ENCODE data around the gene PPIP5K2.
A peak's percentile ranks its signal among the peaks of the same experiment; 100 is the strongest.
"Not testable (repeated sequence)": the region's sequence is repeated elsewhere in the genome, so short reads cannot be mapped to it uniquely, and the experiment has no call there.

Gene PPIP5K2

DNA sequence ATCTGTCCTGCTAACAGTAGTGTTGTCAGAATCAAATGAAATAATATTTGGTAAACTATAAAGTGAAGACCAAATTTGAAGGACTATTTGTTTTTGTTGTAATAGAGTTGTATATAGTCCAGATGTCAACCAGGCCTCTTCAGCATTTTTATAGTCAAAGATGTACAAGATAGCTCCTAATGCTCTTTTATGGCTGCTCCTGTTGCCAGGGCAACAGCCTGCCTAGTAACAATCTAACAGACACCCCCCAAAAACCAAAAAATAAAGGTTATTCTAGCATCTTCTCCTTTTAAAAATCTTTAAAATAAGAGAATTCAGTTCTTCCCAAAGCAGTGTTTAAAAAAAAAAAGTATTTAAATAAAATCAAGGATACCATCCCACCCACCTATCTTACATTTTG, 89.0 kb downstream of the PPIP5K2 start:
- DNase-seq: no peak

DNA sequence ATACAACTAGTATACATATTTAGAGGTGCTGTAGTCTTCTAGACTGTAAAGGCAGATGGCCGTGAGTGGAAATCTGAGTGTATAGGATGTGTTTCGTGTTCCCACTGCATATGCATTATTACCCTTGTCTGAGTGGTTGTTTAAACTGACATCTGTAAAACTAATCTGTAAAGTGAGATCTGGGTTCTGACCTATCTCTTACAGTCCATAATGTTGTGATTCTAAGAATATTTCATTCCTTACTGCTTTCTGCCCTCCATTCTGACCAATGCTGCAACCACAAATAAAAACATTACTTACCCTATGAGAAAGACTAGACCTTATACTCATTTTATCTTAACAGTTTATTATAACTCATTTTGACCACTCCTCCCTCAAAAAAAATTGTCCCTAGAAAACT, 90.9 kb downstream of the PPIP5K2 start:
- DNase-seq: no peak

DNA sequence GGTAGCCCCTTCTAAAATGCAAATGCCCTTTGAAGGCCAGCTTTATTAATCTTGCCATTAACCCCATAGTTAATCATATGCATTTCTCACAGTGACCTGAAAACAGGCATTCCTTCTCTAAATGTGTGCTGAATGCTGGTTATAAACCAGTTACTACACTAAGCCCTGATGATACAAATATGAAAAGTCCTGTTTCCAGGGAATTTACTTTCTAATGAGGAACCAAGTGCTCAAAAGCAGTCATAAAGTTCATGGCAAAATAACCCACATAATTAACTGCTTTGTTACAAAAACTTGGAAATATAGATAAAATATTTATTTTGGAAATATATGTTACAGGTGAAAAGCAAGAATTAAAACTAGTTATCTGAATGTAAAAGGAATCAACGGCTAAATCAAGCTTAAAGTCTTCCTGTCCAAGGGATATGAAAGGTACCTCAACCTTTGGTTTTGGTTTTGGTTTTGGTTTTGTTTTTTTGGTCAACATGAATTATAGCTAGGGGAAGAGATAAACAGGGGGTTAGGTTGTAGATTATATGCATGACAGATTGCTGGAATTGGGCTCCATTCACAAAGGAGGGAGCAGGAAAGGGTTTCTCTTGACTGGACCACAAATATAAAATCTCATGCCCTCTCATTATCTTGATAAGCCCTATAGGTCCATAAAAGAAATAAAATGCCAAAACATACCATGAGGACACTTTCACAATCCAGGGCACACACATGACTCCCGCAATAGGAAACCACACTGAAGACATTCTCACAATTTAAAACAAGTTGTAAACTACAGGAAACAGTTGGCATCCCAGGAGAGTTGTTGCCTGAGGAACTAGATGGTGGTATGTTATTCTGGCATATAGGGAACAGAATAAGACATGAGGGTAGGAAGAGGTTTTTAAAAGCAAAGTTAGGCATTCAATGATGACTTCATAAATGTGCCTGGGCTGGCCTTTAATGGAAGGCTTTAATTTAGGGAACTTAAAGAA, 91.8 kb downstream of the PPIP5K2 start:
- DNase-seq: peak; percentile 25

DNA sequence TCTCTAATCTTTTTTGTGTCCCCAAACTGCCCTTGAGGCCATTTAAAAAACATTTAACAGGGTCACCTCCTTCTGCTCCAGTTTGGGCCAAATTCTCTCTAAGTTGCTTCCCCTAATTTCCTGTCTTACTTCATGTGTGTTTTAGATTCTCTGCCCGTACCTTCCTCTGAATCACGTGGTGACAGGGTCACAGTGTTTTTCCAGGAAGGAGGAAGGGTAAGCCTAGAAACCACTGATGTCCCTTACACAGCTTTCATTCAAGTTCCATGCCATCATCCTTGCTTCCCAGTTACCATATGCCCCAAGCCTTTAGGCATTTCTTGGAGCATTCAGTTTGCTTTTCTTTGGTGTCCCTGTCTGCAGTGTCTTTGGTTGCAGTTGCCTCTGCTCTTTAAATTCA, 96.0 kb downstream of the PPIP5K2 start:
- DNase-seq: no peak

DNA sequence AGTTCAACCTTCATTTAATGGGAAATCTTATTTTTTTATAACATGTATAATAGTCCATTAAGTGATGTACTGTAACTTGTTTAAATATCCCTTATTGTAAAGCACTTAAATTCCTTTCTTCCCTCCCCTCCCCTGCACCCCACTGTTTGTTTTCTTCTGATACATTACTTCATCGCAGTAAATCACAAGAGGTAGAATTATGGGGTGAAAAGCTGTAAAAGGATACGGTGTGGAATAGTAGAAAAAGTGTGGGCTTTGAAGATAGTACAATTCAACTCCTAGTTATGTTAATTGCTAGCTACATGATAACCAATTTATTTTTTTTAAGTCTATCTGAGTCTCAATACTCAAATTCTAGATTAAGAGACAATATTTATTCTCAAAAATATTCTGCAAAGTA, 96.6 kb downstream of the PPIP5K2 start:
- DNase-seq: no peak

DNA sequence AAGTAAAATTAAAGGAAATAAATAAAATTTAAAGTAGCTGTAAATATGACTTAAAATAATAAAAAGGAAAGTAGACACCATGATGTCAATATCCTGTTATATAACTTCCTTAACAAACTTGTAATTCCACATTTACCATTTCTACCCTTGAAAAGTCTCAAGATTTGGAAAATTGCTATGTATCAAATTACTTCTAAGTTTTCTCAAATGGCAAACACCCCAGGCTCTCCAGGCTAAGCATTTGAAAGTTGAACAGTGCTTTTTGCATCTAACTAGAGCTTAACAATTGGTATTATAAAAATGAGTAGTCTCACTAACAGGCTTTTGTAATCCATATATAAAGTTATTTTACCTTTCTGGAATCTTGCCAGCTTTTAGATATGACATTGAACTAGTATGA, 97.0 kb downstream of the PPIP5K2 start:
- no peak for DNase-seq

DNA sequence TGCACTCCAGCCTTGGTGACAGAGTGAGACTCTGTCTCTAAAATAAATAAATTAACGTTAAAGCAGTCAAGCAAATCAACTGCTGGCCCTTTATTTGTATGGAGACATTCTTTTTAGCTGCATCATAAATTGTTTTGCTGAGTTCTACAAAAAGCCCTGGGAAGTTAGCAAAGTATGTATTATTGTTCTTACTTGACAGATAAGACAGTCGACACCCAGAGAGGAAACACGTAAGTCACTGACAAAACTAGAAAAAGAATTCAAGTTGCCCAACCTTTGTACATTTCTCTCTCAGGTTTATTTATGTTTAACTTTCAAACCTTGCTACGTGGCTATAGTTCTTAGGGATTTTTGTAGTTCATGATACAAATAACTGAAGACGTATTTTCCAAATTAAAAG, 98.1 kb downstream of the PPIP5K2 start:
- DNase-seq: no peak

DNA sequence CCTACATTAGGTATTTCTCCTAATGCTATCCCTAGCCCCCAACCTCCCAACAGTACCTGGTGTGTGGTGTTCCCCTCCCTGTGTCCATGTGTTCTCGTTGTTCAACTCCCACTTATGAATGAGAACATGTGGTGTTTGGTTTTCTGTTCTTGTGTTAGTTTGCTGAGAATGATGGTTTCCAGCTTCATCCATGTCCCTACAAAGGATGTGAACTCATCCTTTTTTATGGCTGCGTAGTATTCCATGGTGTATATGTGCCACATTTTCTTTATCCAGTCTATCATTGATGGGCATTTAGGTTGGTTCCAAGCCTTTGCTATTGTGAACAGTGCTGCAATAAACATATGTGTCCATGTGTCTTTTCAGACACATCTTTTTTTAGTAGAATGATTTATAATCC, 99.0 kb downstream of the PPIP5K2 start:
- DNase-seq: not testable (repeated sequence)

DNA sequence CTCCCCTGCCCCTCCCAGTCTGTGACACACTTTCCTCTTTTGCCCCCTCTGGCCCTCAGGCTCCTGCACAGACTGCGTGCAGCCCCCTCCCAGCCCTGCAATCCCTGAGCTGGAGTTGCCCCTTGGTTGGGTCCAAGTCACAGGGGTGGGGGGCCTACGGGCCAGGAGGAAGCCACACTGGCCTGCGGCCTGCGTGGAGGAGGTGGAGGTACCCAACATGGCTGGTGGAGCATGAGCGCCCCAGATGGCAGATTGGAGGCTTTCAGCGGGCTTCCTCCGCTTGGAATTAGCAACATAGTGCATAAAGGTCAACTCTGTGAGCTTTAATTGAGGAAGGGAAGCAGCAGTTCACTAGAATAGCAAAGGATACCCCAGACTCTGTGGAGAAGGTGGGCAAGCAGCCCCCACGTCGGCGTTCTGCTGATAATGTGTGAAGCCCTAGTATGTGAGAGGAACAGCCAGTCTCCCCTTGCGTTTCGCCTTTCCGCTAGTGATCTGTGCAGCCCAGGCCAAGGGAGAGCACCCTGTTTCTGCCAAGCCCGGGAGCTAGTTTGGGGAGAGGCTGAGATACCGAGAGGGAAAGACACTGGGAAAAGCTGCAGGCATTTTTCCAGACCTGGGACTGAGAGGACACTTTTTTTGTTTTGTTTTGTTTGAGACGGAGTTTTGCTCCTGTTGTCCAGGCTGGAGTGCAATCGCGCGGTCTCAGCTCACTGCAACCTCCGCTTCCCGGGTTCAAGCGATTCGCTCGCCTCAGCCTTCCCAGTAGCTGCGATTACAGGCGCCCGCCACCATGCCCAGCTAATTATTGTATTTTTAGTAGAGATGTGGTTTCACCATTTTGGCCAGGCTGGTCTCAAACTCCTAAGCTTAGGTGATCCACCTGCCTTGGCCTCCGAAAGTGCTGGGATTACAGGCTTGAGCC, 103.2 kb downstream of the PPIP5K2 start:
- no peak for DNase-seq

DNA sequence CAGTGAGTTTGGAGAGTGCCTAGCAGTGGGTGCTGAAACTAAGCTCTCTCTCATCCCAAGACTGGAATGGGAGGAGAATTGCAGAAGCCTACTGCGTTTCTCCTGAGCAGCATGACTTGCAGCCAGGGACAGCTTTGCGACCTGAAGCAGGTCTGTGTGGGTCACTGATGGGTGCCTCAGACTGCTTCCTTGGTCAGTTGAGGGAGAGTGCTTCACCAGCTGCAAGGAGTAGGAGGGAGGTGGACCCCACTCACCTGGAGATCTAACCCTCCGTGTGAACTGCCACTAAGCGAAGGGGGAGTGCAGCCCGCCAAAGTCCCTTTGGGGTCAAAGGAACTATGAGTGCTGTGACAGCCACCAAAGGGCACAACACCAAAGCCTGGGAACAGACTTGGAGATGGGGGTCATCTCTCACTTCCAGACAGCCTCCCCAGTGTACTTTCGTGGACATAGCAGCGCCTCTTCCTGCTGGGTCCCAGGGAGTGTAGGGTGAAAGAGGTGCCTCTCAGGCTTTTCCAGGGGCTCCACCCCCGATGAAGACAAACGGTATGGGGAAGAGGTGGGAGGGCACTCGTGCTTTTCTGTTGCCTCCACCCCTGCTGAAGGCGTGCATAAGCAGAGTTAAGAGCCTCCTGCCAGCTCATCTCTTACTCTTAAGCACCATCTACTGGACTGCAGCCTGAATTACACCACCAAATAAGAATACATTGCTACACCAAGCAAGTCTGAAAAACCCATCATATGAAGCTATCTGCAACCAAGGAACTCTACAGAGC, 104.2 kb downstream of the PPIP5K2 start:
- peak; percentile 24 for DNase-seq

DNA sequence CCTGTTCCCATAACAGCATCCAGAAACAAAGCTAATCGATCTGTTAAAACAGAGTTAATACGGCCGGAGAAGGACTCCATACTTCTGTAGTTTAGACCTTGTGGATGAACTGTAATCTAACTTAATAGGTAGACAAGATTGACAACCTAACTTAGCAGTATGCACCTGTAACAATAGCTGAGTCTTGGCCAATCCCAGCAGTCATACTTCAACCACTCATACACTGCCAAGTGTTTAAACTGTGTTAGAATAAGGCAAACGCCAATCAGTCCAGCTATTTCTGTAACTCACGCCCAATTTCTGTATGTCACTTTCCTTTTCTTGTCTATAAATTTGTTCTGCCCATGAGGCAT, 104.8 kb downstream of the PPIP5K2 start:
- DNase-seq: no peak

DNA sequence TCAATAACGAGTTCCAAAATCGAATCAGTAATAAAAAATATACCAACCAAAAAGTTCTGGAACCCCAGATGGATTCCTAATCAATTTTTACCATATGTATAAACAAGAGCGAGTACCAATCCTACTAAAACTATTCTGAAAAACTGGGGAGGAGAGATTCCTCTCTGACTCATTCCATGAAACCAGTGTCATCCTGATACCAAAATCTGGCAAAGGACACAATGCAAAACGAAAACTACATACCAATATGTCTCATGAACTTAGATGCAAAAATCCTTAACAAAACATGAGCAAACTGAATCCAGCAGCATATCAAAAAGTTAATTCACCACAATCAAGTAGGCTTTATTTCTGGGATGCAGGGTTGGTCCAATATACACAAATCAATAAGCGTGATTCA, 108.0 kb downstream of the PPIP5K2 start:
- DNase-seq: no peak

DNA sequence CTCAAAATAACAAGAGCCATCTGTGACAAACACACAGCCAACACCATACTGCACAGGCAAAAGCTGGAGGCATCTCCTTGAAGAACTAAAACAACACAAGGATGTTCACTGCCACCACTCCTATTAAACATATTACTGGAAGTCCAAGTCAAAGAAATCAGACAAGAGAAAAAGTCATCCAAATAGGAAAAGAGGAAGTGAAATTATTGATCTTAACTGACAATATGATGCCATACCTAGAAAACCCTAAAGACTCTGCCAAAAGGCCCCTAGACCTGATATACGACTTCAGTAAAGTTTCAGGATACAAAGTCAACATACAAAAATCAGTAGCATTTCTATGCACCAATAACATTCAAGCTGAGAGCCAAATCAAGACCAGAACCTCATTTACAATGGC, 108.5 kb downstream of the PPIP5K2 start:
- no peak for DNase-seq

DNA sequence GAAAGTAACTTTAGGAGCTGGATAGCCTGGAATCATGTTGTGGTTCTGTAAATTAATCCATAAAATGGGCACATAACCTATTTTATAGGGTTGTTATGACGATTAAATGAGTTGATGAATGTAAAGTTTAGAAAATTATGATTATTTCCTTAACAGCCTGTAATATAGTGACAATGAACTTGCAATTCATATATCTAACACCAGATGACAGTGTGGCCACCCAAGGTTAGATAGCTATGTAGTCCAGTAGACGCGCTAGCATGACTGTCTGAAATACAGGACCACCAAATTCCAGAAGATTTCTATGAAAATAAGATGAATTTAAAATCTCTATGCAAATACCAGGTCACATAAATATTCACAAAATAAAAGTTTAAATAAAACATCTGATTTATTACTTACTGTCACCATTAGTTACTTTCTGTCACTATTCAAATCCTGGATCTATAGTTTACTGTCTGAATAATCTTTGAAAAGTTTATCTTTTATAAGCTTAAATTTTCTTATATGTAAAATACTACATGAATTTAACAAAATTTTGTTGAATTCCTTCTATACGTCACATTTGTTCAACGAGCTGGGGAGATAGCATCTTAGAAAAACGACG, 112.4 kb downstream of the PPIP5K2 start:
- DNase-seq: no peak

DNA sequence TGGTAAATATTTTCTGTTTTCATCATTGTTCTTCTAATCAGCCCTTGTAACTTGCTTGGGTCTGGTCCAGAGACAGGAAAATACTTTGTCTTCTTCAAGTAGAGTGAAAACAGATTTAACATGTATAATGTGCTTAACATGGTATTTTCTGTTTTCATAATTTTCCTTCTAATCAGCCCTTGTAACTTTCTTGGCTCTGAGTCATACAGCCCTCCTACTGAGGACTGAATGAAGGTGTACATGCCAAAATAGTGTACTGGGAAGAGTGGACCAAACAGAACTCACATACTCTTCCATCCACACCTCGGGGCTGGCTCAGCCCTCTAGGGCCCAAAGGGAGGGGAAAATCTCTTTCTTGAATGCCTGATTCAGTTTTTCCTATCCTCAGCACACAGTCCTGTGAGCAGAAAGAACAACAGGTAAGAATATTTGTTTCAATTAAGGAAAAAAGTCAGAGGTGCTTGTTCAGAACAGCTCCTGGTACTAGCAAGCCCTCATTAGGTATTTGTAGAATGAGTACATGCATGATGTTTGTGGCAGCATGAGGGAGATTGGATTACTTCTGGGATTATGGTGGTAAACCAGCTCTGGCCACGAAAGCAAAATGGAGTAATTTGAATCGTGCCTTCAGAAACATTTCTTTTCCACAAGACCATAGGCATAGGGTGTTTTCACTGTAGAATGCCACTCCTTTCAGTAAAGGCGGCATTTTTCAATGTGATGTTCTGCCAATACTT, 114.3 kb downstream of the PPIP5K2 start:
- DNase-seq: no peak

DNA sequence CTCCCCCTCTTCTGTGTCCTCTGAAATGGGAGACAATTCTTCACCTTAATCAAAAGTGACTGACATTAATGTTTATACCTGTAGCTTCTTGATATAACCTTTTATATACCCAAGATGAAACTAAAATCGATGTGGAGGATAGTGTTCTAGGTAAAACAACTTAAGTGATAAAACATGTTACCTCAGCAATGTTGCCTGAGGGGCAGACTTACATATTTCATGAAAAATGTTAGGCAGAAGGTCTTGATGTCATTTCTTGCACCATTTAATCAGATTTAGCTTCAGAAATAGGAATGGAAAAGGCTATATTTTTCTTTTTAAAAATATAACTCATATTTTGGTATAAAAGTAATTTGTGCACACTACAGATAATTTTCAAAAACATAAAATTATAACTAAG, 115.8 kb downstream of the PPIP5K2 start:
- DNase-seq: no peak

DNA sequence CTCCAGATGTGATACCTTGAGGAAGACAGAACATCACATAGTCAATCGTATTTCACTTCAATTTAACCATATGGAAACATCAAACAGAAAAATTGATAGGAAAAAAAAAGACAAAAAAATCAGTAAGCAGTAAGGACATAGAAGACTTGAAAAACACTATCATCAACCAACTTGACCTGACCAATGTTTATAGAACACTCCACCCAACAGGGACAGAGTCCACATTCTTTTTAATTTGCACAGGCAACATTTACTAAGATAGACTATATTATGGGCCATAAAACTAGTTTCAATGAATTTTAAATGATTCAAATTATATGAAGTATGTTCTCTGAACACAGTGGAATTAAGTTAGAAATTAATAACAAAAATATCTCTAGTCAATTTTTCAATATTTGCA, 117.7 kb downstream of the PPIP5K2 start:
- DNase-seq: no peak

DNA sequence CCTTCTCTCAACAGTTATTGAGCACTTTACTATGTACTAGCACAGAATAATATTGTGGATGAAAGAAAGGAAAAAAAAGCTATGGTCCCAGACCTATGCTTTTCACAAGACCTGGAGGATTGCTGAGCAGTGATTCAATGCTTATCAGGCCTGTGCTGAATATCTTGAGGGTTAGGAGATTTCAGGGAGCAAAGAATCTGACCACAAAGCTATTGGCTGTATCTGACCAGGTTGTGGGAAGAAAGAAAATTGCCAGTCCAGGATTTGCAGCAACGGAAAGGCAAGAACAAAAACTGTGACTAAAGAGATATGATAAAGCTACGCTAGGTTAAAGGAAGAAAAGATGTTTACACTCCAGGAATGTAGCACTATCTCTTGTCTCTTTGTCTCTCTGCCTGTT, 123.6 kb downstream of the PPIP5K2 start:
- DNase-seq: no peak

DNA sequence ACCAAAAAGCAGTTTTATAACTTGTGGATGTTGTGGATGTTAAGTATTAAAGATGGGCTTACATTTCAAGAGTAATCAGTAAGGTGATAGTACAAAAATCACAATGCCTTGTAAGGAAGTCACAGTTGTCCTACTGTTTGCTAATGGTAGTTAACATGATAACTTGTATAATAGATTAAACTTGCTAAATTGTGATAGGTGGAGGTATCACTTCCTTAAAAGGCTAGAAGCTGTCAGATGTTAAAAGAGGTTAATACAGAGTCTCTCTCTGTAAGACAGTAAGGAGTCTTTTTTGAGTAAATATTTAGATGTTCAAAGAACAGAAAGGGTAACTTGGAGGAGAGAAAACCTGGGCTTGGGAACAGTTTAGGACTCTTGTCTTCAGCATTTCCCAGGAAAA, 124.3 kb downstream of the PPIP5K2 start:
- no peak for DNase-seq

DNA sequence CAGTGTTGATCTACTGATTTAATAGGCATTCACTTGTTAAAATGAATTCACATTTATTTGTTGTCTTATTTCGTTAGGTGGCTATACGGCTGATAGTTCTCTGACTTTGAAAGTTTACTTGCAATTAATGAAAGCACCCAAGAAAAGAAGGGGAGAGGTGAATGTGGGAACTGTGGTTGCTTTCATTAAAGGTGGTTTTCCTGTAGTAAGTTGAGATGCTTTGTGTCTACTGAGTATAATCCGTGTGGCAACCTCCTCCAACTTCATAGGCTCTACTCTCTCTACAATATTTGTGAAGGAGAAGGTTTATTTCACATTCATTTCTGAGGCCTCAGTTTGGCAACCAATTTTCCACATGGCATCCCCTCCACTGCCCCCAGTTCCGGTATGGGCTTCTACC, 125.7 kb downstream of the PPIP5K2 start:
- DNase-seq: no peak

DNA sequence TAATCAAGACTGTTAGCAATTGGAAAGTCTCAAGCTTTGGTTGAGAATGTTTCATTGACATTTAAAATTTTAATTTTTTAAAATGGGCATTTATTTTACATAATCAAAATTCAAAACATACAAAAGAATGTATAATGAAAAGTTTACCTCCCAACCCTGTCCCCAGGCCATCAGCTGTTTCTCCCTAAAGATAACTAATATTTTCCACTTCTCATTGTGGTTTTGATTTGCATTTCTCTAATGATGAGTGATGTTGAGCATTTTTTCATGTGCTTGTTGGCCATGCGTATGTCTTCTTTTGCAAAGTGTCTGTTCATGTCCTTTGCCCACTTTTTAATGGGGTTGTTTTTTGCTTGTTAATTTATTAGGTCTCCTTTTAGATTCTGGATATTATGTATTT, 127.0 kb downstream of the PPIP5K2 start:
- no peak for DNase-seq

DNA sequence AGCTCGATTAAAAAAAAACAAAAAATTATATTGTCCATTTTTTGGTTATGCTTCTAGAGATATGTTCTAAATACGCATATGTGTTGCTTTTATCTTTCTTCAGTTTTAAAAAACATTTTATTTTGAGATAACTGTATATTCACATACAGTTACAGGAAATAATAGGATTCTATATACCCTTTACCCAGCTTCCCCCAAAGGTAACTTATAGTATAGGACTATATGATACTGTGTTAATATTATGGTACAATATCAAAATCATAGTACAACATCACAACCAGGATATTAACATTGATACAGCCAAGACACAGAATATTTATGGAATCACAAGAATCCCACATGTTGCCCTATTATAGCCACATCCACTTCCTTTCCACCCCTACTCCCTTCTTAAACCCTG, 129.0 kb downstream of the PPIP5K2 start:
- no peak for DNase-seq

Measured in femur (tissue), 1 donor.